HG02870 (cell line): ENCODE measurements around the gene TTLL1.
"Not testable (repeated sequence)": the region's sequence is repeated elsewhere in the genome, so short reads cannot be mapped to it uniquely, and the experiment has no call there.

Experiments used
- ATAC-seq: cut with Tn5 transposase; IDR thresholded peaks from one replicate; pipeline ENCODE4 v1.9.1; 2021; ENCODE audit warnings: mild to moderate bottlenecking, moderate library complexity; ENCODE audit not compliant: unreplicated experiment

The TTLL1 gene

GRCh38 chr22:43110927-43111623, 21.9 kb upstream of the TTLL1 start:
- no peak for ATAC-seq

- no peak for ATAC-seq
Observed at GRCh38 chr22:43110444-43110926, 21.3 kb upstream of the TTLL1 start, which contains the start of gene BIK. BIK (plus strand) TSS chr22:43110750; CDS start chr22:43124023, 13,273 bp downstream.

DNA sequence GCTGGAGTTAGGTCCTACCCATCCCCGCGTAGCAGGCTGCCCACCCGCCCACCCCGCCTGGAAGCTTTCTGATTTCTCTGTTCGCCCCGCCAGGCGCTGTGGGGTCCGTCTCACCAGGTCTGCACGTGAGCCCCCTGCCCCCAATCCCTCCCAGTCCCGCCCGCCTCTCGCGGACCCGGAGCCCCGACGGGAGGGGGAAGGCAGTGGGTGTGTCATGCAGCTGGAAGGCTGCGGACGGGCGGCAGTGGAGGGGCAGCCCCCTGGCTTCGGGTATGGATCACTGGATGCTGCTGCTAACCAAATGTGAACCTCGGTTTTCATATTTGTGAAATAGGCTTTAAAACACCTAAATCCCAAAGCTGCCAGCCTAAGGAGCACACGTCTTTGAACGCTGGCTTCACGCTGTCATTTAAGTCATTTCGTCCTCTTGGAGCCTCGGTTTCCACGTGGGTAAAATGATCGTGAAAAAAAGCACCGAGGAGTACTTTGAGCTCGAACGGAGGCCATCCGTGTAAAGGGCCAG, 20.8 kb upstream of the TTLL1 start:
- no peak for ATAC-seq

GRCh38 chr22:43109511-43109910, 20.3 kb upstream of the TTLL1 start:
- no peak for ATAC-seq

DNA sequence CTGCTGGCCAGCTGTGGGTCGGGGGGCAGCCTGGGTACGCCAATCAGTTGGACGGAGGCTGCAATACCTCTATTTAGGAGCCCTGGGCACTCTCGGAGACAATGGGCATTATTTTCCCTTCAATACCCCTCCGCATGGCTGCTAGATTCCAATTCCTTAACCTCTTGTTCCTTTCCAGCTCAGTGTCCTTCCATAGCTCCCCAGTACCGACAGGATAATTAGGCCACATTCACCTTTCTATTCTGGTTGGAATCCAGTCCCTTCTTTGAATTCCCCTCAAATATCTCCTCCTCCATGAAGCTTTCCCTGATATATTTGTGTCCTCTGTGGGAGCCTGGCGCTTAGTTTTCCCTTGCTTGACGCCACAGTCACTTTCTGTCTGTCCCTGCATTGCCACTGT, 17.1 kb upstream of the TTLL1 start:
- ATAC-seq, result no peak

DNA sequence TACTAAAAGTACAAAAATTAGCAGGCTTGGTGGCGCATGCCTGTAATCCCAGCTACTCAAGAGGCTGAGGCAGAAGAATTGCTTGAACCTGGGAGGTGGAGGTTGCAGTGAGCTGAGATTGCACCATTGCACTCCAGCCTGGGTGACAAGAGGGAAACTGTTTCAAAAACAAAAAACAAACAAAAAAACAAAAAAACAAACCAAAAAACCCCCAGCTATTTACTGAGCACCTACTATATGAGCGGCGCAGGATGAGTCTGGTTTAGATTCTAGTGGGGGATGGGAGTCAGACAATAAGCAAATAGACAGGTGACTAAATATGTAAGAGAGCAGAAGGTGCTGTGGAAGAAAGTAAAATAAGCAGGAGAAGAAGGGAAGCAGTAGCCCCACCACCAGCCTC, 15.8 kb upstream of the TTLL1 start:
- not testable (repeated sequence) for ATAC-seq

GRCh38 chr22:43104056-43104625, 14.9 kb upstream of the TTLL1 start:
- not testable (repeated sequence) for ATAC-seq

DNA sequence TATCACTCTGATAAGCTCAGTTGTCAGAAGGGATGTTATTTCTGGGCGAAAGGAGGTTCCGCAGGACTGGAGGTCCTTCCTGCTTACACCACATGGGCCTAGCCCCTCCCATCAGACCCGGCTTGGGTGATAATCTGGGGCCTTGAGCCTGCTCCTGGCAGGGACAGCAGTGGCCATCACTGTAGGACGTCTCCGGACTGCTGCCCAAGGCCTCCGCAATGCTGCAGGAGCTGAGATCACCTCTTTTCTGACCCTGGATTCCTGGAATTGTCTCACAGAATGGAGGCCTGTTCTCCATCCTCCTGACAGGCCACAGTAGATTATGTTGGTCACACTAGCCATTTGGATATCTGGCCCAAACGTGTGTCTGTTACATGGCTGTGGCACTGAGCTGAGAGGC, 12.1 kb upstream of the TTLL1 start:
- ATAC-seq, result no peak

DNA sequence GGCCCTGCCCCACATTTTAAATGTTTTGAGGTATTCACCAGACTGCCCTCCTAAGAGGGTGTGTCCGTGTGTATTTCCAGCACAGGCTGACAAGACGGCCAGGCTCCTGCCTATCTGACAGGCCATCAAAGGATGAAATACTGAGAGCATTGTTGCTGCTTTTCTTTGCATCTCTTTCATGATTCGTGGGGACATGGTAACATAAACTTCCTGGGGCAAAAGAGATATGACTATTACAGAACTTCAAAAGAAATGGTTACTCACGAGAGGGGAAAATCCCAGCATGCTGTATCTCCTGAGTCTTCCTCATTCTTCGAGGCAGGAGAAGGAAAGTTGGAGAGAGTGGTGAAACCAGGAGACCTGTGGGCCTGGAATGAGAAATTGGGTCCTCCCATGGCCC, 11.0 kb upstream of the TTLL1 start:
- ATAC-seq, result no peak

DNA sequence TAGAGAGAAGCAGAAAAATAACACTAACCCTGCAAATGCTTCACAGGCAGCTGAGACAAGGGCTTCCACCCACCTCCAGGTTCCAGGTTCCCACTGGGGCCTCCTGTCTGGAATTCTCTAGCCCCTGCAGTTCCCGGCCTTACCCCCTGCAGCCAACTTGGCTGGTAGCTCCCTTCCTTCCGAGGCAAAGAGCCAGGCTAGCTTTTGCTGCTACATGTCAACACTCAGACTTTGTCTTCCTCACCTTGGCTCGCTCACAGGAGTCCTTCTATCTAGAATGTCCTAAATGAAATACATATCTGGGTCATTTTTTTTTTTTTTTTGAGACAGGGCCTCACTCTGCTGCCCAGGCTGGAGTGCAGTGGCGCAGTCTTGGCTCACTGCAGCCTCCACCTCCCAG, 9.9 kb upstream of the TTLL1 start:
- no peak for ATAC-seq

GRCh38 chr22:43098356-43098755, 9.2 kb upstream of the TTLL1 start:
- ATAC-seq, result no peak

GRCh38 chr22:43096420-43096819, 7.2 kb upstream of the TTLL1 start:
- ATAC-seq, result no peak

GRCh38 chr22:43094551-43094950, 5.4 kb upstream of the TTLL1 start:
- no peak for ATAC-seq

- ATAC-seq, result no peak
Observed at GRCh38 chr22:43094085-43094484, 4.9 kb upstream of the TTLL1 start.

GRCh38 chr22:43092085-43092484, 2.9 kb upstream of the TTLL1 start:
- no peak for ATAC-seq

DNA sequence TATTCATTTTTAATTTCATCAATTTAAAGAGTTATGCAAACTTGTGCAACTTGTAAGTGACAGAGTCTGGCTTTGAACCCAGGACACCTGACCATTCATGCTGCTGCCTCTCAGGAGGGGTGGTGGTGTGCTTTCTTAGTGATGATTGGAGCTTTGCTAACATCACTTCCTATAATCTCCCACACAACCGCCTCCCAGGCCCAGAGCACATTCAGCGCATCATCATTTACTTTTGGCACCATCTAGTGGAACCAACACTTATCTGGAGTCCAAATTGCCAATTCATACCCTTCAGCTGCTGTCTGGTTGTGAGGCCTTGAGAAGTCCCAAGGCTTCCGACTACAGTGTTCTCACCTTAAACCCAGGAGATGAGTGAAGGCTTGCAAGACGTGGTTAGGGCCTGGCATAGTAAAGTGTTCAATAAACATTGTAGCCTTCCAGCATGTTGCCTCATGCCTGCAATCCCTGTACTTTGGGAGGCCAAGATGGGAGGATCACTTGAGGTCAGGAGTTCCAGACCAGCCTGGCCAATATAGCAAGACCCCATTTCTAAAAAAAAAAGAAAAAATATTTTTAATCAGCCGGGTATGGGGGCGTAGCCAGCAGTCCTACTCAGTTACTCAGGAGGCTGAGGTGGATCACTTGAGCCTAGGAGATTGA, 1.1 kb upstream of the TTLL1 start:
- ATAC-seq, result no peak

DNA sequence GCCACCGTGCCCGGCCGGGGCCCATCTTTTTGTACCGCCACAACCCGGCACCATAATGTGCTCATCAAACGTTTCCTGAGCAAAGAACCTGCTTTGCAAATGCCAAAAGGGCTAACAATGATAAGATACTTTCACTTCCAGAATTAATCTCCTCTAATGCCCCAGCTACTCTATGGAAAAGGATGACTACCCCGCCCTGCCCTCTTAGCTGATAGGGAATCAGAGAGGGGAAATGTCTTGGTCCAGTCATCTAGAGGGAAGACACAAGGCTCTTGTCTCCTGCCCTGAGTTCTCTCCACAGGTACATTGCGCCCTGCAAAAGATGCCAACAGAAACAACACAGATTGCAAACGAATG, 586 bp downstream of the TTLL1 start:
- no peak for ATAC-seq

- no peak for ATAC-seq
Observed at GRCh38 chr22:43085658-43086606, 3.3 kb downstream of the TTLL1 start.

DNA sequence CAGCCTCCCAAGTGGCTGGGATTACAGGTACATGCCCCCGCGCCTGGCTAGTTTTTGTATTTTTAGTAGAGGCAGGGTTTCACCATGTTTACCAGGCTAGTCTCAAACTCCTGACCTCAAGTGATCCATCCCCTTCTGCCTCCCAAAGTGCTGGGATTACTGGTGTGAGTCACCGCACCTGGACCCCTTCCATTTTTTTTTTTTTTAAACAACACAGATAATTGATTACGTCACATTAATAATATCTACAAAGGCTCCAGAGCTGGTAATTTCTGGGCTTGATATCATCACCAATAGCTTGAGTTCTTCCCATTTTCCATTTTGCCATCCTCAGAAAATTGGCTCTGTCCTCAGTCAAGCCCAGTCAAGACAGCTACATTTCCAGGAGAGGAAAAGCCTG, 7.2 kb downstream of the TTLL1 start:
- ATAC-seq, result no peak

- no peak for ATAC-seq
Observed at GRCh38 chr22:43080616-43081015, 8.6 kb downstream of the TTLL1 start.

- ATAC-seq, result no peak
Observed at GRCh38 chr22:43079742-43080141, 9.4 kb downstream of the TTLL1 start.
